HEK293 (cell line): ENCODE measurements around the gene ZNF532.

Source experiments
- CTCF ChIA-PET: fragments of 350-600 bp; formaldehyde crosslinking; extraction: SDS; loops from one replicate; lab custom pipeline; 2021; ENCODE audit warnings: antibody characterized with exemption; lab: Yijun Ruan, JAX
- POLR2A ChIA-PET: fragments of 300-600 bp; formaldehyde crosslinking; extraction: SDS; loops from one replicate; lab custom pipeline; 2020; ENCODE audit warnings: antibody characterized with exemption, inconsistent platforms; lab: Yijun Ruan, JAX
- H3K27ac ChIP-seq: fragments of 200-500 bp; sonication (Bioruptor generic); 2 replicates; pipeline ENCODE4 v1.5.1; 2014; ENCODE audit warnings: low read depth, low read length, control low read depth, inconsistent platforms; ENCODE audit errors: extremely low read depth
- H3K36me3 ChIP-seq, 2 experiments: fragments of 200-500 bp in 1 of 2; sonication (Bioruptor generic) in 1 of 2; 1 replicate in 1 of 2; 2 replicates in 1 of 2; pipeline ENCODE4 v1.5.1; 2014 to 2017; ENCODE audit warnings: inconsistent platforms in 2 of 2, low read length in 2 of 2; ENCODE audit not compliant: control insufficient read depth in 2 of 2, insufficient read depth in 1 of 2
- H3K4me1 ChIP-seq: fragments of 200-500 bp; sonication (Bioruptor generic); 2 replicates; pipeline ENCODE4 v1.5.1; 2014; ENCODE audit warnings: mild to moderate bottlenecking, low read length, inconsistent platforms; ENCODE audit not compliant: control insufficient read depth, insufficient read depth
- H3K4me3 ChIP-seq: 2 replicates; pipeline ENCODE4 v1.5.1; 2011; ENCODE audit warnings: low read depth, mild to moderate bottlenecking, control low read depth, low read length, moderate library complexity
- H3K9me3 ChIP-seq: fragments of 200-500 bp; sonication (Bioruptor generic); 2 replicates; pipeline ENCODE4 v1.5.1; 2014; ENCODE audit warnings: low read depth, low read length, inconsistent platforms; ENCODE audit not compliant: control insufficient read depth, insufficient read depth
- GFI1B ChIP-seq: fragments of 450-650 bp; formaldehyde crosslinking; IDR thresholded peaks from 2 replicates; pipeline ENCODE4 v1.5.1; 2016; ENCODE audit warnings: missing biosample characterization, missing genetic modification characterization
- HIC1 ChIP-seq: fragments of 450-650 bp; formaldehyde crosslinking; IDR thresholded peaks from 2 replicates; pipeline ENCODE4 v1.5.1; 2016; ENCODE audit warnings: missing biosample characterization, missing genetic modification characterization
- HOXC10 ChIP-seq: sonication (generic); formaldehyde crosslinking; IDR thresholded peaks from 2 replicates; pipeline ENCODE4 v1.8.1; 2023; ENCODE audit warnings: mild to moderate bottlenecking, missing genetic modification reagents
- KLF10 ChIP-seq: fragments of 450-650 bp; IDR thresholded peaks from 2 replicates; pipeline ENCODE4 v1.5.1; 2018; ENCODE audit warnings: missing biosample characterization, mild to moderate bottlenecking, missing genetic modification characterization
- REST ChIP-seq: fragments of 450-650 bp; formaldehyde crosslinking; IDR thresholded peaks from 2 replicates; pipeline ENCODE4 v1.5.1; 2016; ENCODE audit warnings: missing biosample characterization, missing genetic modification characterization
- SP2 ChIP-seq: fragments of 450-650 bp; formaldehyde crosslinking; IDR thresholded peaks from 2 replicates; pipeline ENCODE4 v1.5.1; 2016; ENCODE audit warnings: missing biosample characterization, missing genetic modification characterization
- TRIM28 ChIP-seq: IDR thresholded peaks from 2 replicates; pipeline ENCODE4 v1.6.1; 2011; ENCODE audit warnings: low read length, control low read depth, borderline replicate concordance
- WT1 ChIP-seq: fragments of 450-650 bp; formaldehyde crosslinking; IDR thresholded peaks from 2 replicates; pipeline ENCODE4 v1.5.1; 2016; ENCODE audit warnings: missing biosample characterization, missing genetic modification characterization
- YY2 ChIP-seq: fragments of 450-650 bp; formaldehyde crosslinking; IDR thresholded peaks from 2 replicates; pipeline ENCODE4 v1.5.1; 2016; ENCODE audit warnings: missing biosample characterization, missing genetic modification characterization
- ZFHX2 ChIP-seq: fragments of 450-650 bp; formaldehyde crosslinking; conservative IDR thresholded peaks from 2 replicates; pipeline ENCODE4 v1.5.1; 2016; ENCODE audit warnings: missing biosample characterization, missing genetic modification characterization
- ZNF157 ChIP-seq: fragments of 450-650 bp; formaldehyde crosslinking; IDR thresholded peaks from 2 replicates; pipeline ENCODE4 v1.5.1; 2016; ENCODE audit warnings: missing biosample characterization, missing genetic modification characterization
- ZNF311 ChIP-seq: fragments of 450-650 bp; formaldehyde crosslinking; IDR thresholded peaks from 2 replicates; pipeline ENCODE4 v1.5.1; 2017; ENCODE audit warnings: missing biosample characterization, missing genetic modification characterization, borderline replicate concordance
- ZNF324 ChIP-seq: fragments of 450-650 bp; formaldehyde crosslinking; IDR thresholded peaks from 2 replicates; pipeline ENCODE4 v1.5.1; 2016; ENCODE audit warnings: missing biosample characterization, missing genetic modification characterization
- ZNF398 ChIP-seq: fragments of 450-650 bp; formaldehyde crosslinking; IDR thresholded peaks from 2 replicates; pipeline ENCODE4 v1.5.1; 2017; ENCODE audit warnings: missing biosample characterization, missing genetic modification characterization
- ZNF404 ChIP-seq: fragments of 450-650 bp; formaldehyde crosslinking; IDR thresholded peaks from 2 replicates; pipeline ENCODE4 v1.5.1; 2017; ENCODE audit warnings: missing biosample characterization, missing genetic modification characterization
- ZNF488 ChIP-seq: fragments of 450-650 bp; formaldehyde crosslinking; IDR thresholded peaks from 2 replicates; pipeline ENCODE4 v1.5.1; 2016; ENCODE audit warnings: missing biosample characterization, missing genetic modification characterization
- ZNF514 ChIP-seq: fragments of 450-650 bp; formaldehyde crosslinking; IDR thresholded peaks from 2 replicates; pipeline ENCODE4 v1.5.1; 2016; ENCODE audit warnings: missing biosample characterization, missing genetic modification characterization
- ZNF518A ChIP-seq: fragments of 450-650 bp; formaldehyde crosslinking; conservative IDR thresholded peaks from 2 replicates; pipeline ENCODE4 v1.5.1; 2016; ENCODE audit warnings: low read depth, missing biosample characterization, missing genetic modification characterization
- ZNF596 ChIP-seq: fragments of 450-650 bp; IDR thresholded peaks from 2 replicates; pipeline ENCODE4 v1.5.0; 2018; ENCODE audit warnings: missing biosample characterization, mild to moderate bottlenecking, missing genetic modification characterization, moderate library complexity
- ZNF692 ChIP-seq: fragments of 450-650 bp; formaldehyde crosslinking; IDR thresholded peaks from 2 replicates; pipeline ENCODE4 v1.5.1; 2016; ENCODE audit warnings: missing biosample characterization, missing genetic modification characterization
- ZNF837 ChIP-seq: fragments of 450-650 bp; formaldehyde crosslinking; IDR thresholded peaks from 2 replicates; pipeline ENCODE4 v1.5.1; 2016; ENCODE audit warnings: missing biosample characterization, missing genetic modification characterization
- ZSCAN30 ChIP-seq: fragments of 450-650 bp; IDR thresholded peaks from 2 replicates; pipeline ENCODE4 v1.5.1; 2018; ENCODE audit warnings: missing biosample characterization, mild to moderate bottlenecking, missing genetic modification characterization, moderate library complexity

ZNF532 gene

GRCh38 chr18:58977801-58978200 is 113.1 kb downstream of the ZNF532 start:
- ChIA-PET POLR2A (no interaction called here), CTCF (no interaction called here)
- Histone ChIP-seq H3K27ac (no peak overlapping the region), H3K4me3 (no peak overlapping the region), H3K36me3 (no peaks in the 10 kb centered on the region; a peak in 1 of 3 replicates), H3K4me1 (no peaks in the 10 kb centered on the region), H3K9me3 (no peaks in the 10 kb centered on the region)
- TF ChIP-seq ZNF837 (tag by site-specific recombination) (no peak), GFI1B (tag by site-specific recombination) (no peak), ZNF157 (tag by site-specific recombination) (no peak), ZNF518A (tag by site-specific recombination) (no peak), TRIM28 (no peak), ZNF596 (tag by site-specific recombination) (no peak)

GRCh38 chr18:58978916-58979315 is 114.2 kb downstream of the ZNF532 start:
- Histone ChIP-seq H3K4me3 (no peak overlapping the region), H3K36me3 (no peaks in the 10 kb centered on the region; a peak in 1 of 3 replicates), H3K9me3 (no peaks in the 10 kb centered on the region), H3K4me1 (no peaks in the 10 kb centered on the region), H3K27ac (no peak overlapping the region)
- POLR2A ChIA-PET: no interaction called here
- CTCF ChIA-PET: no interaction called here
- no peak for TF ChIP-seq ZNF311 (tag by site-specific recombination)
- no peak for TF ChIP-seq ZSCAN30 (tag by site-specific recombination)
- TF ChIP-seq ZNF404 (tag by site-specific recombination): no peak
- TF ChIP-seq ZNF488 (tag by site-specific recombination): no peak
- TF ChIP-seq SP2 (tag by site-specific recombination): no peak
- TF ChIP-seq KLF10 (tag by site-specific recombination): no peak
- no peak for TF ChIP-seq WT1
- TF ChIP-seq ZNF514 (tag by site-specific recombination): no peak
- no peak for TF ChIP-seq YY2 (tag by site-specific recombination)
- no peak for TF ChIP-seq HOXC10 (CRISPR knock-in tag)
- TF ChIP-seq REST (tag by site-specific recombination): no peak
- no peak for TF ChIP-seq ZFHX2 (tag by site-specific recombination)
- no peak for TF ChIP-seq ZNF398 (tag by site-specific recombination)
- no peak for TF ChIP-seq ZNF692 (tag by site-specific recombination)
- no peak for TF ChIP-seq ZNF324 (tag by site-specific recombination)
- no peak for TF ChIP-seq HIC1 (tag by site-specific recombination)
